Loucy (cell line): ENCODE data around the gene IL12RB1.

Experiments
- H2AFZ ChIP-seq: fragments of 200-600 bp; sonication (generic); 2 replicates; pipeline ENCODE4 v1.6.0; 2016; ENCODE audit warnings: antibody characterized with exemption, mild to moderate bottlenecking, low read length, moderate library complexity
- H3F3A ChIP-seq: fragments of 200-600 bp; 2 replicates; pipeline ENCODE4 v1.6.0; 2016; ENCODE audit warnings: antibody characterized with exemption, low read depth, mild to moderate bottlenecking
- H3K27me3 ChIP-seq: fragments of 200-600 bp; sonication (generic); 2 replicates; pipeline ENCODE4 v1.6.1; 2014; ENCODE audit warnings: low read length, mild to moderate bottlenecking; ENCODE audit not compliant: insufficient read depth, poor library complexity, severe bottlenecking
- H3K36me3 ChIP-seq: fragments of 200-600 bp; sonication (generic); 2 replicates; pipeline ENCODE4 v1.6.1; 2016; ENCODE audit warnings: low read length; ENCODE audit not compliant: insufficient read depth
- H3K4me1 ChIP-seq: fragments of 200-600 bp; sonication (generic); 2 replicates; pipeline ENCODE4 v1.5.1; 2014; ENCODE audit warnings: low read length, mild to moderate bottlenecking; ENCODE audit not compliant: insufficient read depth, poor library complexity, severe bottlenecking
- H3K4me2 ChIP-seq: fragments of 200-600 bp; sonication (generic); 2 replicates; pipeline ENCODE4 v1.6.0; 2014; ENCODE audit warnings: antibody characterized with exemption, low read length, low read depth, mild to moderate bottlenecking; ENCODE audit not compliant: poor library complexity, severe bottlenecking
- H3K4me3 ChIP-seq: fragments of 200-600 bp; sonication (generic); 2 replicates; pipeline ENCODE4 v1.5.1; 2014; ENCODE audit warnings: low read length, mild to moderate bottlenecking, mixed read lengths; ENCODE audit not compliant: poor library complexity, severe bottlenecking
- H3K79me2 ChIP-seq: fragments of 200-600 bp; sonication (generic); 2 replicates; pipeline ENCODE4 v1.6.1; 2014; ENCODE audit warnings: low read length; ENCODE audit not compliant: insufficient read depth
- H3K9ac ChIP-seq: fragments of 200-600 bp; sonication (generic); 2 replicates; pipeline ENCODE4 v1.6.0; 2014; ENCODE audit warnings: mild to moderate bottlenecking, low read depth, low read length, moderate library complexity; ENCODE audit not compliant: poor library complexity, severe bottlenecking
- H3K9me2 ChIP-seq: fragments of 200-600 bp; sonication (generic); replicated peaks from 2 replicates; pipeline ENCODE4 v1.6.1; 2016; ENCODE audit warnings: low read depth, low read length, mixed read lengths
- H3K9me3 ChIP-seq: fragments of 200-600 bp; sonication (generic); 2 replicates; pipeline ENCODE4 v1.6.1; 2014; ENCODE audit warnings: mild to moderate bottlenecking, antibody characterized with exemption, low read length, low read depth; ENCODE audit not compliant: insufficient read depth
- H4K20me1 ChIP-seq: fragments of 200-600 bp; sonication (generic); 2 replicates; pipeline ENCODE4 v1.6.0; 2014; ENCODE audit warnings: antibody characterized with exemption, low read length, mild to moderate bottlenecking; ENCODE audit not compliant: insufficient read depth, poor library complexity, severe bottlenecking
- CTCF ChIP-seq: fragments of 200-600 bp; sonication (generic); conservative IDR thresholded peaks from 2 replicates; pipeline ENCODE4 v1.5.1; 2014; ENCODE audit warnings: mild to moderate bottlenecking, antibody characterized with exemption, low read length
- EZH2phosphoT487 ChIP-seq: fragments of 200-600 bp; IDR thresholded peaks from 2 replicates; pipeline ENCODE4 v1.6.1; 2018; ENCODE audit warnings: antibody characterized with exemption, mild to moderate bottlenecking, moderate library complexity, borderline replicate concordance

The IL12RB1 gene

GRCh38 chr19:18109733-18110608 is 23.2 kb upstream of the IL12RB1 start:
- no peaks in the 10 kb centered on the region for H3K79me2 ChIP-seq
- H3K27me3 ChIP-seq: no peaks in the 10 kb centered on the region
- H3K4me2 ChIP-seq: peak overlapping the region; percentile 83
- peak overlapping the region; percentile 72 for H3K4me3 ChIP-seq
- H3K36me3 ChIP-seq: no peaks in the 10 kb centered on the region
- H4K20me1 ChIP-seq: no peaks in the 10 kb centered on the region
- no peaks in the 10 kb centered on the region for H3F3A ChIP-seq
- H3K9me2 ChIP-seq: no peaks in the 10 kb centered on the region
- TF ChIP-seq CTCF: no peak
- no peak for TF ChIP-seq EZH2phosphoT487
- peaks cover 12% of the 10 kb centered on the region for H3K4me1 ChIP-seq
- no peaks in the 10 kb centered on the region for H3K9me3 ChIP-seq
- peak overlapping the region; percentile 87; the same call in 1 of the 2 replicates for H2AFZ ChIP-seq
- H3K9ac ChIP-seq: peak overlapping the region; percentile 46

GRCh38 chr19:18109341-18109732 is 22.6 kb upstream of the IL12RB1 start:
- no peaks in the 10 kb centered on the region for H3K36me3 ChIP-seq
- peak overlapping the region; percentile 46 for H3K9ac ChIP-seq
- no peaks in the 10 kb centered on the region for H3F3A ChIP-seq
- peak overlapping the region; percentile 72 for H3K4me3 ChIP-seq
- no peaks in the 10 kb centered on the region for H3K27me3 ChIP-seq
- peak overlapping the region; percentile 83 for H3K4me2 ChIP-seq
- H4K20me1 ChIP-seq: no peaks in the 10 kb centered on the region
- H3K4me1 ChIP-seq: peaks cover 17% of the 10 kb centered on the region
- H3K9me2 ChIP-seq: no peaks in the 10 kb centered on the region
- no peaks in the 10 kb centered on the region for H3K9me3 ChIP-seq
- H3K79me2 ChIP-seq: no peaks in the 10 kb centered on the region
- peak overlapping the region; percentile 87; the same call in 1 of the 2 replicates for H2AFZ ChIP-seq
- TF ChIP-seq CTCF (no peak), EZH2phosphoT487 (no peak)

- Histone ChIP-seq H3K4me3 (no peak overlapping the region), H3K27me3 (no peaks in the 10 kb centered on the region), H3K9me3 (no peaks in the 10 kb centered on the region), H3K9ac (no peak overlapping the region), H3K4me2 (no peak overlapping the region), H3K4me1 (peaks cover 20% of the 10 kb centered on the region), H4K20me1 (no peaks in the 10 kb centered on the region), H3K36me3 (no peaks in the 10 kb centered on the region), H2AFZ (no peak overlapping the region), H3K79me2 (no peaks in the 10 kb centered on the region), H3K9me2 (no peaks in the 10 kb centered on the region), H3F3A (no peaks in the 10 kb centered on the region)
- TF ChIP-seq CTCF: no peak
- TF ChIP-seq EZH2phosphoT487: no peak
These were observed 22.2 kb upstream of the IL12RB1 start for GRCh38 chr19:18108897-18109296.
